Measurements from ENCODE around the gene KDM4B.
A peak's percentile ranks its signal among the peaks of the same experiment; 100 is the strongest.

Gene KDM4B

GRCh38 chr19:4984438-4984990 lies 15.6 kb downstream of the KDM4B start:
- no peaks in the 10 kb centered on the region for H3K9me3 ChIP-seq (replicated peaks in 1 of 11)
- peaks cover 82 to 95% (median 91%) of the 10 kb centered on the region in 10 experiments for H3K4me1 ChIP-seq
- peak overlapping the region; percentile 34 to 91 (median 81) for H3K4me2 ChIP-seq
- H3K27me3 ChIP-seq, result no peaks in the 10 kb centered on the region
- H3K9ac ChIP-seq, result peak overlapping the region in 10 of 11 experiments; percentile 3 to 57 (median 48); a peak in 17 of 22 replicates
- H4K20me1 ChIP-seq, result peaks cover 95 to 100% (median 100%) of the 10 kb centered on the region in 11 experiments
- H3K4me3 ChIP-seq, result no peak overlapping the region
- no peak for TF ChIP-seq Cebpa-rat (IDR thresholded peaks at IDR 0.05)
- peak overlapping the region in 8 of 11 experiments; percentile 1 to 49 (median 26); a peak in 8 of 22 replicates for H3K27ac ChIP-seq
- peaks cover 0 to 37% (median 5%) of the 10 kb centered on the region in 11 experiments; a peak in 9 of 22 replicates for H3K36me3 ChIP-seq

GRCh38 chr19:4985551-4985991 lies 16.7 kb downstream of the KDM4B start:
- Histone ChIP-seq H3K4me1 (peaks cover 71 to 96% (median 89%) of the 10 kb centered on the region in 10 experiments), H3K9ac (peak overlapping the region in 6 of 11 experiments; percentile 1 to 58 (median 28); a peak in 9 of 22 replicates), H3K4me3 (no peak overlapping the region), H3K27ac (no peak overlapping the region), H3K36me3 (peaks cover 0 to 41% (median 7%) of the 10 kb centered on the region in 11 experiments; a peak in 9 of 22 replicates), H4K20me1 (peaks cover 95 to 100% (median 100%) of the 10 kb centered on the region in 11 experiments), H3K9me3 (replicated peaks in 1 of 11) (no peaks in the 10 kb centered on the region), H3K27me3 (no peaks in the 10 kb centered on the region), H3K4me2 (peak overlapping the region; percentile 53 to 91 (median 81); a peak in 19 of 22 replicates)
- no peak for TF ChIP-seq Cebpa-rat (IDR thresholded peaks at IDR 0.05)

DNA sequence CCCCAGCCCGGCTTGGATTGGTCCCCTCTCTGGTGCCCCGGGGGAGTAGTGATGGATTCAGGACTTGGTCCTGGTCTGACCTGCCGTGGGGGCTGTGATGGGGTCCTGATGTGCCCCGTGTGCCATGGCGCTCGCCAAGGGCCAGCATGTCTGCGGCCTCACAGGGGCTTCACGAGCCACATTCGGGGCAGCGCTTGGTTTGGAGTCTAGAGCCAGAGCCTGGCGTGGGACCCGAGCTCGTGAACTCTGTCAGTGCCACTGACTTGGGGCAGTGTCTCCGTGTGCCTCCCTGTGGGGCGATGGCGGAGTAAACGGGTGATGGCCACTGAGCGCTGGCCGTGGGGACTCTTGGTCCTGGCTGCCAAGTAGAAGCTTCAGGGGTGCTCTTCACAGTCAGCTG lies 17.1 kb downstream of the KDM4B start:
- H3K4me2 ChIP-seq, result peak overlapping the region; percentile 53 to 91 (median 81)
- H3K4me1 ChIP-seq, result peaks cover 66 to 95% (median 85%) of the 10 kb centered on the region in 10 experiments
- H4K20me1 ChIP-seq, result peaks cover 95 to 100% (median 100%) of the 10 kb centered on the region in 11 experiments
- H3K9ac ChIP-seq, result peak overlapping the region in 10 of 11 experiments; percentile 1 to 61 (median 34); a peak in 14 of 22 replicates
- no peak overlapping the region for H3K27ac ChIP-seq
- no peaks in the 10 kb centered on the region for H3K27me3 ChIP-seq
- H3K9me3 ChIP-seq (replicated peaks in 1 of 11), result no peaks in the 10 kb centered on the region
- peaks cover 0 to 43% (median 7%) of the 10 kb centered on the region in 11 experiments; a peak in 9 of 22 replicates for H3K36me3 ChIP-seq
- TF ChIP-seq Cebpa-rat (IDR thresholded peaks at IDR 0.05), result no peak
- H3K4me3 ChIP-seq, result no peak overlapping the region

GRCh38 chr19:4986471-4986891 lies 17.6 kb downstream of the KDM4B start:
- peak overlapping the region in 1 of 11 experiments; percentile 4; a peak in 1 of 22 replicates for H3K27ac ChIP-seq
- peaks cover 0 to 46% (median 10%) of the 10 kb centered on the region in 11 experiments; a peak in 16 of 22 replicates for H3K36me3 ChIP-seq
- no peak overlapping the region for H3K4me3 ChIP-seq
- peaks cover 0 to 3% (median 0%) of the 10 kb centered on the region in 11 experiments; a peak in 3 of 22 replicates for H3K9me3 ChIP-seq (replicated peaks in 1 of 11)
- peak overlapping the region in 10 of 11 experiments; percentile 3 to 61 (median 40); a peak in 12 of 22 replicates for H3K9ac ChIP-seq
- peaks cover 62 to 91% (median 81%) of the 10 kb centered on the region in 10 experiments for H3K4me1 ChIP-seq
- H3K4me2 ChIP-seq, result peak overlapping the region; percentile 53 to 91 (median 81)
- TF ChIP-seq Cebpa-rat (IDR thresholded peaks at IDR 0.05), result no peak
- peaks cover 95 to 100% (median 100%) of the 10 kb centered on the region in 11 experiments for H4K20me1 ChIP-seq
- H3K27me3 ChIP-seq, result no peaks in the 10 kb centered on the region

- Histone ChIP-seq H3K4me1 (peaks cover 59 to 84% (median 74%) of the 10 kb centered on the region in 10 experiments), H3K4me2 (peak overlapping the region; percentile 53 to 91 (median 81)), H3K9me3 (replicated peaks in 1 of 11) (peaks cover 0 to 10% (median 6%) of the 10 kb centered on the region in 11 experiments; a peak in 8 of 22 replicates), H4K20me1 (peaks cover 95 to 100% (median 100%) of the 10 kb centered on the region in 11 experiments), H3K9ac (peak overlapping the region in 9 of 11 experiments; percentile 0 to 61 (median 34); a peak in 9 of 22 replicates), H3K36me3 (peaks cover 0 to 46% (median 16%) of the 10 kb centered on the region in 11 experiments; a peak in 16 of 22 replicates), H3K27ac (no peak overlapping the region), H3K27me3 (no peaks in the 10 kb centered on the region), H3K4me3 (no peak overlapping the region)
- TF ChIP-seq Cebpa-rat (IDR thresholded peaks at IDR 0.05), result no peak
Measured at GRCh38 chr19:4987256-4987655, 18.3 kb downstream of the KDM4B start.

- peak overlapping the region; percentile 53 to 91 (median 81) for H3K4me2 ChIP-seq
- peaks cover 95 to 100% (median 100%) of the 10 kb centered on the region in 11 experiments for H4K20me1 ChIP-seq
- no peak for TF ChIP-seq Cebpa-rat (IDR thresholded peaks at IDR 0.05)
- no peaks in the 10 kb centered on the region for H3K27me3 ChIP-seq
- peaks cover 0 to 50% (median 20%) of the 10 kb centered on the region in 11 experiments; a peak in 16 of 22 replicates for H3K36me3 ChIP-seq
- peaks cover 59 to 80% (median 73%) of the 10 kb centered on the region in 10 experiments for H3K4me1 ChIP-seq
- H3K9me3 ChIP-seq (replicated peaks in 1 of 11), result peaks cover 0 to 13% (median 8%) of the 10 kb centered on the region in 11 experiments; a peak in 8 of 22 replicates
- no peak overlapping the region for H3K4me3 ChIP-seq
- H3K27ac ChIP-seq, result 0 out of 22 replicates have a peak overlapping the region, but pooled peaks of 1 of the 11 experiments have one; percentile 13
- H3K9ac ChIP-seq, result peak overlapping the region in 6 of 11 experiments; percentile 0 to 49 (median 28); a peak in 6 of 22 replicates
Measured at GRCh38 chr19:4987692-4988370, 18.9 kb downstream of the KDM4B start.

- Histone ChIP-seq H3K9ac (peak overlapping the region in 1 of 11 experiments; percentile 18; a peak in 2 of 22 replicates), H3K4me3 (no peak overlapping the region), H3K4me2 (peak overlapping the region in 9 of 11 experiments; percentile 2 to 91 (median 52); a peak in 10 of 22 replicates)
Measured at GRCh38 chr19:4988770-4989251, 19.9 kb downstream of the KDM4B start.

GRCh38 chr19:4990306-4990705 lies 21.4 kb downstream of the KDM4B start:
- Histone ChIP-seq H3K4me1 (peaks cover 37 to 61% (median 50%) of the 10 kb centered on the region in 10 experiments), H4K20me1 (peaks cover 92 to 100% (median 100%) of the 10 kb centered on the region in 11 experiments), H3K4me2 (peak overlapping the region in 3 of 11 experiments; percentile 6 to 26 (median 13); a peak in 2 of 22 replicates), H3K9ac (no peak overlapping the region), H3K36me3 (peaks cover 0 to 58% (median 28%) of the 10 kb centered on the region in 11 experiments; a peak in 18 of 22 replicates), H3K9me3 (replicated peaks in 1 of 11) (peaks cover 0 to 16% (median 8%) of the 10 kb centered on the region in 11 experiments; a peak in 8 of 22 replicates), H3K4me3 (no peak overlapping the region), H3K27me3 (no peaks in the 10 kb centered on the region), H3K27ac (no peak overlapping the region)
- TF ChIP-seq Cebpa-rat (IDR thresholded peaks at IDR 0.05), result no peak

More at GRCh38 chr19:4988770-4989251, 19.9 kb downstream of the KDM4B start:
- no peaks in the 10 kb centered on the region for H3K27me3 ChIP-seq
- TF ChIP-seq Cebpa-rat (IDR thresholded peaks at IDR 0.05), result no peak
- peaks cover 95 to 100% (median 100%) of the 10 kb centered on the region in 11 experiments for H4K20me1 ChIP-seq
- peak overlapping the region in 4 of 11 experiments; percentile 6 to 31 (median 15); a peak in 2 of 22 replicates for H3K27ac ChIP-seq
- H3K9me3 ChIP-seq (replicated peaks in 1 of 11), result peaks cover 0 to 16% (median 8%) of the 10 kb centered on the region in 11 experiments; a peak in 8 of 22 replicates
- peaks cover 51 to 71% (median 63%) of the 10 kb centered on the region in 10 experiments for H3K4me1 ChIP-seq
- peaks cover 0 to 50% (median 22%) of the 10 kb centered on the region in 11 experiments; a peak in 16 of 22 replicates for H3K36me3 ChIP-seq
